ENCODE data around the gene CHST2.
"Not testable (repeated sequence)": the region's sequence is repeated elsewhere in the genome, so short reads cannot be mapped to it uniquely, and the experiment has no call there.

CHST2 gene

GRCh38 chr3:143119009-143119914, at the start of gene CHST2:
CHST2 (plus strand) TSS chr3:143119771; CDS start chr3:143120817, 1,046 bp downstream.
- peak; percentile 46 for DNase-seq (ENCODE audit: low read depth)

GRCh38 chr3:143070977-143071551, 48.5 kb upstream of the CHST2 start:
- no peak for DNase-seq (ENCODE audit: low read depth)

GRCh38 chr3:143071776-143072175, 47.8 kb upstream of the CHST2 start:
- no peak for DNase-seq (ENCODE audit: low read depth)

GRCh38 chr3:143072298-143073020, 47.1 kb upstream of the CHST2 start:
- not testable (repeated sequence) for DNase-seq (ENCODE audit: low read depth)

- DNase-seq (ENCODE audit: low read depth): not testable (repeated sequence)
Measured at GRCh38 chr3:143073541-143073940, 46.0 kb upstream of the CHST2 start.

- DNase-seq (ENCODE audit: low read depth): not testable (repeated sequence)
Measured at GRCh38 chr3:143073983-143074382, 45.6 kb upstream of the CHST2 start.

GRCh38 chr3:143078883-143079282, 40.7 kb upstream of the CHST2 start:
- DNase-seq (ENCODE audit: low read depth): no peak

GRCh38 chr3:143080196-143080595, 39.4 kb upstream of the CHST2 start:
- DNase-seq (ENCODE audit: low read depth): no peak

- no peak for DNase-seq (ENCODE audit: low read depth)
Measured at GRCh38 chr3:143081365-143081764, 38.2 kb upstream of the CHST2 start.

- DNase-seq (ENCODE audit: low read depth): no peak
Measured at GRCh38 chr3:143081844-143082778, 37.5 kb upstream of the CHST2 start.

- no peak for DNase-seq (ENCODE audit: low read depth)
Measured at GRCh38 chr3:143083781-143084180, 35.8 kb upstream of the CHST2 start.

GRCh38 chr3:143084856-143085731, 34.5 kb upstream of the CHST2 start:
- DNase-seq (ENCODE audit: low read depth): no peak

GRCh38 chr3:143088835-143089234, 30.7 kb upstream of the CHST2 start:
- no peak for DNase-seq (ENCODE audit: low read depth)

GRCh38 chr3:143089965-143090364, 29.6 kb upstream of the CHST2 start:
- DNase-seq (ENCODE audit: low read depth): no peak

- no peak for DNase-seq (ENCODE audit: low read depth)
Measured at GRCh38 chr3:143090486-143090885, 29.1 kb upstream of the CHST2 start.

GRCh38 chr3:143090976-143091837, 28.4 kb upstream of the CHST2 start:
- DNase-seq (ENCODE audit: low read depth): no peak

- no peak for DNase-seq (ENCODE audit: low read depth)
Measured at GRCh38 chr3:143092191-143092590, 27.4 kb upstream of the CHST2 start.

GRCh38 chr3:143095813-143096212, 23.8 kb upstream of the CHST2 start:
- DNase-seq (ENCODE audit: low read depth): no peak

GRCh38 chr3:143098032-143098764, 21.4 kb upstream of the CHST2 start:
- DNase-seq (ENCODE audit: low read depth): no peak

Data from stimulated activated CD8-positive, alpha-beta memory T cell treated with anti-CD3 and anti-CD28 coated beads, Interleukin-12 subunit alpha, Interleukin-12 subunit beta, amount 100 ng/mL, for 1 hour (primary cell).